Esophagus squamous epithelium (tissue), 5 donors: ENCODE data around the gene UBE2I. TPM values are rescaled to one million over a fixed set of nuclear protein-coding genes. Genes with fewer than 3 reads are reported as not detected.

ENCODE experiments used
- DNase-seq: peaks from one replicate; lab custom pipeline; 2025; lab: John Stamatoyannopoulos, UW
- H3K27ac ChIP-seq, 4 donors: fragments of 200-600 bp; sonication (generic); one replicate each; pipeline ENCODE4 v1.5.1; 2016 to 2019; ENCODE audit warnings: mild to moderate bottlenecking in 1 of 4
- H3K27me3 ChIP-seq, 4 donors: fragments of 200-600 bp; sonication (generic); 1 replicate in 3 of 4; 2 replicates in 1 of 4; pipeline versions ENCODE4 v1.5.1 to v1.6.0; 2017 to 2021; ENCODE audit warnings: antibody characterized with exemption in 1 of 4
- H3K36me3 ChIP-seq, 3 donors: fragments of 200-600 bp; sonication (generic); one replicate each; pipeline ENCODE4 v1.5.1; 2016 to 2019
- H3K4me1 ChIP-seq, 3 donors: fragments of 200-600 bp; sonication (generic); one replicate each; pipeline ENCODE4 v1.5.1; 2017 to 2019
- H3K4me3 ChIP-seq, 4 donors: fragments of 200-600 bp; sonication (generic); 1 replicate in 3 of 4; 2 replicates in 1 of 4; pipeline ENCODE4 v1.5.1; 2016 to 2019; ENCODE audit warnings: mild to moderate bottlenecking in 2 of 4, moderate library complexity in 1 of 4
- H3K9me3 ChIP-seq, 3 donors: fragments of 200-600 bp; sonication (generic); one replicate each; pipeline ENCODE4 v1.5.1; 2016 to 2019
- POLR2A ChIP-seq, 4 donors: fragments of 450-650 bp; IDR thresholded peaks; one replicate each; pipeline ENCODE4 v1.6.1; 2017; ENCODE audit warnings: antibody characterized with exemption in 4 of 4, mild to moderate bottlenecking in 4 of 4, moderate library complexity in 3 of 4
- WGBS, 2 donors: methylation state at CpG; one replicate each; pipeline ENCODE4 v1.1.5; 2018; 5-methylcytosine and 5-hydroxymethylcytosine counted together
- intact Hi-C: fragments of 100-400 bp; cut with DNase I; formaldehyde crosslinking; loops from one replicate; pipeline ENCODE4 v1.15.0; 2022
- total RNA-seq, 4 donors: library from RNA; depleted of rRNA; stranded (reverse); fragments of >200 nt; gene quantifications; one replicate each; pipeline ENCODE4 v1.1.0, GENCODE V29; 2016
- TF ChIP-seq, protein P1 (sequence below), 6 experiments: fragments of 450-650 bp in 4 of 6; fragments of 200-600 bp in 2 of 6; sonication (generic) in 2 of 6; IDR thresholded peaks; one replicate each; pipeline ENCODE4 v1.5.1; 2016 to 2019; ENCODE audit warnings: antibody characterized with exemption in 6 of 6, mild to moderate bottlenecking in 4 of 6, moderate library complexity in 4 of 6
- donor health status: DM: yes; HTN: yes; CAD: no.

UBE2I gene
- total RNA-seq, 4 donors from 2014 or later: 31.8 to 88.1 (median 76.3) TPM

DNA sequence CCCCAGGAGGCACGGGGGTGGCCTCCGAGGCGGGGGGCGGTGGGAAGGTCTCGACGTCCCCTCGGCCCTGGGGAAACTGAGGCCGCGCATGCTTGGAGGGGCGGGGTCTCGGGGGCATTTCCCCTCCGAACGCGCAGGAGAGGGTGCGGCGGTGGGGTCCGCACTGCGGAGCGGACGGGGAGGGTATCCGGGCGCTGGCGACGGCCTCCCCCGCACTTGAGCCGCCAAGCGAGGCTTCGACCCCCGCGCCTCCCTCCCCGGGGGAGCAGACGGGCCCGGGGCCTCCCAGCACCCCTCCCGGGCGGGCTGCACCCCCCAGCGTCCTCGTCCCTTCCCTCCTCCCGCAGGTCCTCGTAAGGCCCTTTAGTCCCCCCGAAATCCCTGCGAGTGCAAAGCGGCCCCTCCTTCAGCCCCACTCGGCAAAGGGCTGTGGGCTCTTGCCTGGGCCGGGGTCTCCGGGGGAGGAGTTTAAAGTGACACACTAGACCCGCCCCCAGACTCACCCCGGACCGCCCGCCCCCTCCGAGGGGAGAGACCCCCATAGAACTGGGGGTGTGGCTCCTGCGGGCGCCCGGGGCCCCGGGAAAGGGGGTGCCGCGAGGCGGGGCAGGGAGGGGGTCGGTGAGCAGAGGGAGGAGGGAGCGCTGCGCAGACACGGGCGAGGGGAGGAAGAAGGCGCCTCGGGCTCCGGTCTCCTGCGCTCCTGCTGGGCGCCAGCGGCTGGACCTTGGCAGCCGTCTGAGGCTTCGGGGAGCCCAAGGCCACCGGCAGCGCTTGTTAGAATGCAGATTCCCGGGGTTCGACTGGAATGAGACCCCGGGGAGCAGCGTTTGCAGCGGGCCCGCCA is 24.6 kb downstream of the UBE2I start:
- peaks cover 0 to 7% (median 4%) of the 10 kb centered on the region in 3 donors for H3K9me3 ChIP-seq
- peaks cover 18 to 89% (median 24%) of the 10 kb centered on the region in 4 donors for H3K27me3 ChIP-seq
- no peak overlapping the region for H3K27ac ChIP-seq
- WGBS, 2 donors: 0 to 3% methylated on average over 7 to 10 of the region's 78 CpGs
- H3K36me3 ChIP-seq: no peaks in the 10 kb centered on the region
- intact Hi-C loops: no loop called here
- TF ChIP-seq POLR2A (IDR thresholded peaks at IDR 0.05): no peak
- TF ChIP-seq, protein P1, sequence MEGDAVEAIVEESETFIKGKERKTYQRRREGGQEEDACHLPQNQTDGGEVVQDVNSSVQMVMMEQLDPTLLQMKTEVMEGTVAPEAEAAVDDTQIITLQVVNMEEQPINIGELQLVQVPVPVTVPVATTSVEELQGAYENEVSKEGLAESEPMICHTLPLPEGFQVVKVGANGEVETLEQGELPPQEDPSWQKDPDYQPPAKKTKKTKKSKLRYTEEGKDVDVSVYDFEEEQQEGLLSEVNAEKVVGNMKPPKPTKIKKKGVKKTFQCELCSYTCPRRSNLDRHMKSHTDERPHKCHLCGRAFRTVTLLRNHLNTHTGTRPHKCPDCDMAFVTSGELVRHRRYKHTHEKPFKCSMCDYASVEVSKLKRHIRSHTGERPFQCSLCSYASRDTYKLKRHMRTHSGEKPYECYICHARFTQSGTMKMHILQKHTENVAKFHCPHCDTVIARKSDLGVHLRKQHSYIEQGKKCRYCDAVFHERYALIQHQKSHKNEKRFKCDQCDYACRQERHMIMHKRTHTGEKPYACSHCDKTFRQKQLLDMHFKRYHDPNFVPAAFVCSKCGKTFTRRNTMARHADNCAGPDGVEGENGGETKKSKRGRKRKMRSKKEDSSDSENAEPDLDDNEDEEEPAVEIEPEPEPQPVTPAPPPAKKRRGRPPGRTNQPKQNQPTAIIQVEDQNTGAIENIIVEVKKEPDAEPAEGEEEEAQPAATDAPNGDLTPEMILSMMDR (IDR thresholded peaks at IDR 0.05): no peak
- DNase-seq: no peak
- H3K4me3 ChIP-seq: peak overlapping the region; percentile 17 to 63 (median 35)
- H3K4me1 ChIP-seq: peaks cover 24 to 38% (median 31%) of the 10 kb centered on the region in 3 donors

DNA sequence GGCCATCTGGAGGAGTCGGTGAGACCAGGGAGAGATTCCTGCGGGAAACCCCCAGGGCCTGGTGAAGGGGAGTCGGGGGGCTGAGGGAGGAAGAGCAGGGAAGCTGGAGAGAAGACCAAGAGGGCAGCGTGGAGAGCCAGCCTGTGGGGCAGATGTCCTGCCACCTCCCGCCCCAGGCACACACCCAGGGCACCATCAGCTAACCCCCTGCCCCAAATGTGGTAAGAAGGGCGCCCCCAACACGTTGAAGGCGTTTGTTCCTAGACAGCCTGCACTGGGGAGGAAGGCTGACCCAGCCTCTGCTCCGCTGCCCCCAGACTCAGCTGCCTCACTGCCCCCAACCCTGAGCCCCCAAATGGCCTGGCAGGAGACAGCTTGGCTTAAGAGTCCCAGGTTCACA is 25.3 kb downstream of the UBE2I start:
- Histone ChIP-seq H3K27me3 (peaks cover 18 to 92% (median 24%) of the 10 kb centered on the region in 4 donors), H3K9me3 (peaks cover 0 to 7% (median 4%) of the 10 kb centered on the region in 3 donors), H3K36me3 (no peaks in the 10 kb centered on the region), H3K4me1 (peaks cover 24 to 38% (median 31%) of the 10 kb centered on the region in 3 donors), H3K4me3 (peak overlapping the region in 1 of 4 donors; percentile 63), H3K27ac (no peak overlapping the region)
- no peak for TF ChIP-seq POLR2A (IDR thresholded peaks at IDR 0.05)
- WGBS, 2 donors: 37% methylated on average over 2 of the region's 9 CpGs; no CpG with 5 or more reads in 1 of the 2 donors
- no peak for DNase-seq
- intact Hi-C loops: no loop called here

DNA sequence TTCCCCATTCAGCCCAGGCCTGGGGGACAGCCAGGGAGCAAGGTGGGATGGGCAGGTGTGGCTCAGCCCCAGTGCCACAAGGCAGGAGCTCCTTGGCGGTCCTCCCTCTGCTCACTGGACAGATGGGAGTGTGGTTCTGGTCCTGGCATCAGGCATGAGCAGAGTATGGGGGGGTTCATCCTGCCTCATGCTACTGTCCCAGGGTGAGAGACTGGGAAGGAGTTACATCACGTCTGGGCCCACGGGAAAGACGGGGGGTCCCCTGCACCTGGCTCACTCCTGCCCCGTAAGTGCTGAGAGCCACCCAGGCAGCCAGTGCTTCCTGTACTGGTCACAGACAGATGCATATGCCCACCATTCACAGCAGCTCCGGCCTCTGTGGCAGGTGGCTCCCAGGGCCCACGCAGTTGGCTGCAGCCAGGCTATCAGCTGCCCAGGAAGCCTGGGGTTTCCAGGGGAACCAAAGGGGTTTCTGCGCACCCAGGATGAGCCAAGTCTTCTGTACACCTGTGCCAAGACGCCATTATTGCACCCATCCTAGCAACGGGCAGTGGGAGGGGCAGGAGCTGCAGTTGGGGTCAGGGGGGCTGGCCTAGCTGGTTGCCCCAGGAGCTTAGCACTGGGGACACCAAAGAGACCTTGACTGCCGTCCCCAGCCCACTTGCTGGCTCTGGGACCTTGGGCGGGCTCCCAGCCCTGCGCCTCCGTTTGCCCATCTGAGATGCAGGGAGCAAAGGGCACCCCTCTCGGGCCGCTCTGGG is 26.0 kb downstream of the UBE2I start:
- H3K27me3 ChIP-seq: peaks cover 18 to 89% (median 24%) of the 10 kb centered on the region in 4 donors
- H3K9me3 ChIP-seq: peaks cover 0 to 4% (median 2%) of the 10 kb centered on the region in 3 donors
- intact Hi-C loops: no loop called here
- WGBS, 2 donors: 42% methylated on average over 2 of the region's 16 CpGs; no CpG with 5 or more reads in 1 of the 2 donors
- no peak for DNase-seq
- peaks cover 24 to 38% (median 31%) of the 10 kb centered on the region in 3 donors for H3K4me1 ChIP-seq
- H3K27ac ChIP-seq: no peak overlapping the region
- no peak overlapping the region for H3K4me3 ChIP-seq
- no peaks in the 10 kb centered on the region for H3K36me3 ChIP-seq
- TF ChIP-seq, protein P1 (IDR thresholded peaks at IDR 0.05): no peak
- TF ChIP-seq POLR2A (IDR thresholded peaks at IDR 0.05): no peak

GRCh38 chr16:1335996-1336395 is 26.6 kb downstream of the UBE2I start:
- no peak for DNase-seq
- Histone ChIP-seq H3K4me1 (peaks cover 24 to 38% (median 31%) of the 10 kb centered on the region in 3 donors), H3K9me3 (no peaks in the 10 kb centered on the region), H3K27ac (no peak overlapping the region), H3K36me3 (no peaks in the 10 kb centered on the region), H3K27me3 (peaks cover 18 to 86% (median 24%) of the 10 kb centered on the region in 4 donors), H3K4me3 (no peak overlapping the region)
- WGBS, 2 donors: 17 to 39% methylated on average over 2 to 3 of the region's 12 CpGs
- no peak for TF ChIP-seq POLR2A (IDR thresholded peaks at IDR 0.05)
- TF ChIP-seq, protein P1 (IDR thresholded peaks at IDR 0.05): no peak
- intact Hi-C loops: no loop called here

DNA sequence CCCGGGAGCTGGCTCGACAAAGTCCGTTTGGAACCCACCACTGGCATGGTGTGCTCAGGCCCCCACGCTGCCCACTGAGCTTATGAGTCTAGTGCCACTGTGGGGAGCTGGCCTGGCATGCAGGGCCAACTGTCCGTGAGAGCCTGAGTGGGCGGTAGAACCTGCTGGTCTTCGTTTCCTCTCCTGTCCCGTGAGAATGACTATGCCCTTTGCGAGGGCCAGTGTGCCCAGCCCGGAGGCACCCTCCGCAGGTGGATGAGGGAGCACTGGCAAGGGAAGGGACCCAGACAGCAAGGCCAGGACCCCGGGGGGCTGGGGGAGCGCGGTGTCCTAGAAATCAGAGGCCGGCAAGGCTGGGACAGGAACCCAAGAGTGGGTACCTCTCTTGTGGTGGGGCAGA is 27.2 kb downstream of the UBE2I start:
- intact Hi-C loops: no loop called here
- TF ChIP-seq, protein P1 (IDR thresholded peaks at IDR 0.05): no peak
- TF ChIP-seq POLR2A (IDR thresholded peaks at IDR 0.05): no peak
- H3K36me3 ChIP-seq: no peaks in the 10 kb centered on the region
- H3K4me1 ChIP-seq: peaks cover 21 to 31% (median 25%) of the 10 kb centered on the region in 3 donors
- no peak overlapping the region for H3K27ac ChIP-seq
- no peak for DNase-seq
- H3K27me3 ChIP-seq: peaks cover 18 to 83% (median 24%) of the 10 kb centered on the region in 4 donors
- no peak overlapping the region for H3K4me3 ChIP-seq
- H3K9me3 ChIP-seq: no peaks in the 10 kb centered on the region
- WGBS, 2 donors: 93% methylated on average over 3 of the region's 15 CpGs; no CpG with 5 or more reads in 1 of the 2 donors
